ENCODE measurements around the gene ZBTB38.

DNA sequence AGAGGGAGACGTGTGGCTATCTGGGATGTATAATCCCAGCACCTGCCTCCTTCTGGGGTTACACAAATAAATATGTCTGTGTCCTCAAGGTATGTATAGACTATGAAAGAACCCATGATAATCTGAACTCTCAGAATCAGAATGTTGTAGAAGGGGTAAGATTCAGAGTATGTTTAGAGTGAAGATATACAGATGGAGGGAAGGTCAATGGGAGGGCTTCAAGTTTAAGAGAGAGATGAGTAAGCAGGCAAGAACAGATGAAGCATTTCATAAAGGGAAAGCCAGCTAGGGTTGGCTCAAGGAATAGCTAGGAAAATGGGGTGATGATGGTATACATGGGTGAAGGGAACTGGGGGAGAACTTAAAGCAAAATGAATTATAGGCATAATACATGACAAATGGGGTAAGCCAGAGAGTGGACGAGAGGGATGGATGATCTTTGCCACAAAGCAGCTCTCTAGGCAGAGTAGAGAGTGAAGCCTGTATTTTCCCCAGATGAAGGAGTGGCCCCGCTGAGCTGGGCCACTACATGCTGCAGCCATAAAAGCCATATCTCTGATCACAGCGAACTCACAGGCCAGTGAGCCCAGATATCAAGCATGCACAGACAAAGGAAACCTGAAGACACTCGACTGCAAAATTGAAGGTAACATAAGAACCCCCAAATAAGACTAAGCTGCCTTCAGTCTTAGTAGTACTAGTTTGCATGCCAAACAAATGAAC lies 15.9 kb upstream of the ZBTB38 start:
- TF ChIP-seq, protein P1, sequence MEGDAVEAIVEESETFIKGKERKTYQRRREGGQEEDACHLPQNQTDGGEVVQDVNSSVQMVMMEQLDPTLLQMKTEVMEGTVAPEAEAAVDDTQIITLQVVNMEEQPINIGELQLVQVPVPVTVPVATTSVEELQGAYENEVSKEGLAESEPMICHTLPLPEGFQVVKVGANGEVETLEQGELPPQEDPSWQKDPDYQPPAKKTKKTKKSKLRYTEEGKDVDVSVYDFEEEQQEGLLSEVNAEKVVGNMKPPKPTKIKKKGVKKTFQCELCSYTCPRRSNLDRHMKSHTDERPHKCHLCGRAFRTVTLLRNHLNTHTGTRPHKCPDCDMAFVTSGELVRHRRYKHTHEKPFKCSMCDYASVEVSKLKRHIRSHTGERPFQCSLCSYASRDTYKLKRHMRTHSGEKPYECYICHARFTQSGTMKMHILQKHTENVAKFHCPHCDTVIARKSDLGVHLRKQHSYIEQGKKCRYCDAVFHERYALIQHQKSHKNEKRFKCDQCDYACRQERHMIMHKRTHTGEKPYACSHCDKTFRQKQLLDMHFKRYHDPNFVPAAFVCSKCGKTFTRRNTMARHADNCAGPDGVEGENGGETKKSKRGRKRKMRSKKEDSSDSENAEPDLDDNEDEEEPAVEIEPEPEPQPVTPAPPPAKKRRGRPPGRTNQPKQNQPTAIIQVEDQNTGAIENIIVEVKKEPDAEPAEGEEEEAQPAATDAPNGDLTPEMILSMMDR (IDR thresholded peaks at IDR 0.05) = no peak
- TF ChIP-seq, protein P2, sequence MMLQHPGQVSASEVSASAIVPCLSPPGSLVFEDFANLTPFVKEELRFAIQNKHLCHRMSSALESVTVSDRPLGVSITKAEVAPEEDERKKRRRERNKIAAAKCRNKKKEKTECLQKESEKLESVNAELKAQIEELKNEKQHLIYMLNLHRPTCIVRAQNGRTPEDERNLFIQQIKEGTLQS (CRISPR knock-in tag; conservative IDR thresholded peaks at IDR 0.05) = no peak
- TF ChIP-seq NFE2L1 (CRISPR knock-in tag; IDR thresholded peaks at IDR 0.05) (no peak), HMGA2 (CRISPR knock-in tag; IDR thresholded peaks at IDR 0.05) (no peak), ZNF416 (CRISPR knock-in tag; IDR thresholded peaks at IDR 0.05) (no peak), PRRX2 (CRISPR knock-in tag; IDR thresholded peaks at IDR 0.05) (no peak), FOXJ3 (CRISPR knock-in tag; IDR thresholded peaks at IDR 0.05; ENCODE audit: borderline replicate concordance) (no peak), E2F4 (CRISPR knock-in tag; IDR thresholded peaks at IDR 0.05; ENCODE audit: borderline replicate concordance, low read depth) (no peak), TEAD1 (CRISPR knock-in tag; IDR thresholded peaks at IDR 0.05) (no peak), ZNF423 (CRISPR knock-in tag; IDR thresholded peaks at IDR 0.05) (no peak), E2F1 (CRISPR knock-in tag; IDR thresholded peaks at IDR 0.05) (no peak), TEAD4 (CRISPR knock-in tag; IDR thresholded peaks at IDR 0.05) (no peak), CREB1 (CRISPR knock-in tag; IDR thresholded peaks at IDR 0.05) (no peak)
- TF ChIP-seq, protein P3, sequence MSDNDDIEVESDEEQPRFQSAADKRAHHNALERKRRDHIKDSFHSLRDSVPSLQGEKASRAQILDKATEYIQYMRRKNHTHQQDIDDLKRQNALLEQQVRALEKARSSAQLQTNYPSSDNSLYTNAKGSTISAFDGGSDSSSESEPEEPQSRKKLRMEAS (CRISPR knock-in tag; IDR thresholded peaks at IDR 0.05) = no peak
